ENCODE data around the gene MMP17.
"Not testable (repeated sequence)": the region's sequence is repeated elsewhere in the genome, so short reads cannot be mapped to it uniquely, and the experiment has no call there.

The MMP17 gene

GRCh38 chr12:131800594-131801135, 27.5 kb upstream of the MMP17 start:
- no peak for DNase-seq

DNA sequence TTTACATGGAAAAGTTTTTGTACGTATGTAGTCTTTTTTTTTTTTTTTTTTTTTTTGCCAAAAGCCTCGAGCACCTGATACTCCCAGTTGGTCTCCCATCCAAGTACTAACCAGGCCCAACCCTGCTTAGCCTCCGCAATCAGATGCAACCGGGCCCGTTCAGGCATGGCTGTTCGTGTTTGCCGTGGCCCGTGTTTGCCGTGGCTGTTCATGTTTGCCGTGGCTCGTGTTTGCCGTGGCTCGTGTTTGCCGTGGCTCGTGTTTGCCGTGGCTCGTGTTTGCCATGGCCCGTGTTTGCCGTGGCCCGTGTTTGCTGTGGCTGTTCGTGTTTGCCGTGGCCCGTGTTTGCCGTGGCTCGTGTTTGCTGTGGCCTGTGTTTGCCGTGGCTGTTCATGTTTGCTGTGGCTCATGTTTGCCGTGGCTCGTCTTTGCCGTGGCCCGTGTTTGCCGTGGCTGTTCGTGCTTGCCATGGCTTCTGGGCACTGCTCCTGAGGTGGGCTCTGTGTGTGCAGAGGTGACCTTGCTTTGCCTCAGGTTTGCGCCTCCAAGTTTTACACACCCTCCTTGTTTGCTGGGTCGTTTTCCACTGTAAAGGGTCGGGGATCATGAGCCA, 26.8 kb upstream of the MMP17 start:
- no peak for DNase-seq

- DNase-seq: no peak
Observed at GRCh38 chr12:131803961-131804521, 24.2 kb upstream of the MMP17 start.

DNA sequence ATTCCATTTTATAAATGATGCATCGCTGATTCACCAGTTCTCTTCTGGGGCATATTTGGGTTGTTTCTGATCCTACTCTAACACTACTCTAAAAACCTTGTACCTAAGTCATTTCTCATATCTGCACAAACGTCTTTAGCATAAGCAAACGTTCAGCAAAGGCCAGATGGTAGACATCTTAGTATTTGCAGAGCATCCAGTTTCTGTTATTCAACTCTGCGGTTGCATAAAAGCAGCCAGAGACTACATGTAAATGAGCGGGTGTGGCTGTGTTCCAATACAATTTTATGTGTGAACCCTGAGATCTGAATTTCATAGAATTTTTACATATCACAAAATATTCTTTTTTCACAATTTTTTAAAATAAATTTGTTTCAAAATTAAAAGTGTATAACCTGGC, 22.8 kb upstream of the MMP17 start:
- DNase-seq: no peak

- no peak for DNase-seq
Observed at GRCh38 chr12:131806674-131807073, 21.5 kb upstream of the MMP17 start.

DNA sequence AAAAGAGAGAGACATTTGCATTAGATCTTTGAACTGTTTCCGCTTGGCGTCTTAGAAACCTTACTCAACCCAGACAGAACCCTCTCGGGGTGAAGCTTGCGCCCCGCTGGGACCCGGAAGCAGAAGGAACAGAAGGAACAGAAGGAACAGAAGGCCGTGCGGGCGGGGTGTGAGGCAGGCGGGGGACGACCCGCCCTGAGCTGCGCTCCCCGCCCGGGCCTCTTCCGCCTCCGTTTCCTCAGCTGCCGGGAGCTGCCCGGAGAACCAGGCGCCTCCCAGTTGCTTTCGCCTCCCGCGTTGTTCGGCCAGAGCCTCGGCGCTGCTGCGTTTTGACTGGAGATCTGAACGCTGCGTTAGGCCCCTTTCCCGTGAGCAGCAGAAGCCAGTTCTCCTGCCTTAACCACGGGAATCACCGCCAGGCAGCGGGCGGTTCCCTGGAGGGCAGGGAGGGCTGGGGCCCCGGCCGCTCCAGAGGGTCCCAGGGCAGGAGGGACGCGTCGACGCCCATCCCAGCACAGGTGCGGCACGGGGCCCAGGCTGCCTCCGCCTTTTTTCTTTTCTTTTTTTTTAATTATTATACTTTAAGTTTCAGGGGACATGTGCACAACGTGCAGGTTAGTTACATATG, 19.3 kb upstream of the MMP17 start:
- peak; percentile 23 to 46 for DNase-seq

- not testable (repeated sequence) for DNase-seq
Observed at GRCh38 chr12:131809476-131810254, 18.5 kb upstream of the MMP17 start.

- DNase-seq: no peak
Observed at GRCh38 chr12:131810726-131811125, 17.5 kb upstream of the MMP17 start.

- DNase-seq: no peak
Observed at GRCh38 chr12:131815131-131815530, 13.1 kb upstream of the MMP17 start.

GRCh38 chr12:131816495-131816894, 11.7 kb upstream of the MMP17 start:
- DNase-seq: no peak

DNA sequence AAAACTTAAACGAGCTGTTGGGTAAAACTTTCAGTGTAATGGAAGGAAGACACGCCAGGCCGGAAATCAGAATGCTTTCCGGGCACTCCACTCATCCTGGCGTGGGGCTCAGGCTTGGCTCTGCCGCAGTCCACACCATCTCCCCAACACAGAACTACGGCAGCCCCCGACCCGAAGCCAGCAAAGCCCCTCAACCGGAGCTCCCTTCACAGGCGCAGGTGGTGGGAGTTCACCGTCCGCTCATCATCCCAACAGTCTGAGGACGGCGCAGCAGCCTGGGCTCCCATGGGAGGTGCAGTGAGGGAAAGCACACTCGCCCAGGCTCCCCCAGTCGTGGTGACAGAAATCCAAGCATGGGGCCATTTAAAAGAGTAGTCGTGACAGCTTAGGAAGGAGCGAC, 11.0 kb upstream of the MMP17 start:
- DNase-seq: no peak

DNA sequence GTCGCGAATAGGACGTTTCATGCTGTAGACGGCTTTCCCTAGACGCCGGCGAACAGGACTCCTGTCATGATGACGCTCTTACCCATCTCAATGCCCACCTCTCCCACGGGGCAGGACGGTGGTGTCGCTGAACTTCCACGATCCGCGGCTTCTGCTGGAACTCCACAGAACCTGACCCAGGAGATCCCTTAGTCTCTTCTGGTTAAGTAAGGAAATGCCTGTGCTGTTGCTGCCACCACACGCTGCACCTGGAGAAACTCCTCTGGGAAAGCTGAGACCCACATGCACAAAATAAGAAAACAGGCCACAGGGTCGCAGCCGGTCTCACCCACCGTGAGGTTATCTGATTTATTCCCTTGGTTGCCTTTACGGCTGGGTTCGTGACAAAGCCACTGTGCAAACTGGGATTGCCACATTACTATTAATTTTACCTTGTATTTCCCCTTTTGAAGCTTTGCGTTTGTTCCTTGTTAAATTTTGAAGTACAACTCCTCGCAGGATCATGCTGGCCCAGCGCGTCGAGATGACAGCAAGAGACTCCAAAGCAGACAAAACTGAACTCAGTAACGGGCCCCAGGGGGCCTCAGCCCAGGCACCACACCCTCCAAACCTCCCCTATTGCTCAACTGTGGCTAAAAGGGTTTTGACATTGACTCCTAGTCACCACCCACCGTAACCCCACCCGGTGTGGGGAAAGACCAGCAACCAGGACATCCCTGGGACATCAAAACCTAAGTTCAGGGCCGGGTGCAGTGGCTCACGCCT, 9.2 kb upstream of the MMP17 start:
- peak in 1 of 2 donors; percentile 57 for DNase-seq

GRCh38 chr12:131824450-131824849, 3.7 kb upstream of the MMP17 start:
- DNase-seq: no peak

- no peak for DNase-seq
Observed at GRCh38 chr12:131825146-131825892, 2.9 kb upstream of the MMP17 start.

DNA sequence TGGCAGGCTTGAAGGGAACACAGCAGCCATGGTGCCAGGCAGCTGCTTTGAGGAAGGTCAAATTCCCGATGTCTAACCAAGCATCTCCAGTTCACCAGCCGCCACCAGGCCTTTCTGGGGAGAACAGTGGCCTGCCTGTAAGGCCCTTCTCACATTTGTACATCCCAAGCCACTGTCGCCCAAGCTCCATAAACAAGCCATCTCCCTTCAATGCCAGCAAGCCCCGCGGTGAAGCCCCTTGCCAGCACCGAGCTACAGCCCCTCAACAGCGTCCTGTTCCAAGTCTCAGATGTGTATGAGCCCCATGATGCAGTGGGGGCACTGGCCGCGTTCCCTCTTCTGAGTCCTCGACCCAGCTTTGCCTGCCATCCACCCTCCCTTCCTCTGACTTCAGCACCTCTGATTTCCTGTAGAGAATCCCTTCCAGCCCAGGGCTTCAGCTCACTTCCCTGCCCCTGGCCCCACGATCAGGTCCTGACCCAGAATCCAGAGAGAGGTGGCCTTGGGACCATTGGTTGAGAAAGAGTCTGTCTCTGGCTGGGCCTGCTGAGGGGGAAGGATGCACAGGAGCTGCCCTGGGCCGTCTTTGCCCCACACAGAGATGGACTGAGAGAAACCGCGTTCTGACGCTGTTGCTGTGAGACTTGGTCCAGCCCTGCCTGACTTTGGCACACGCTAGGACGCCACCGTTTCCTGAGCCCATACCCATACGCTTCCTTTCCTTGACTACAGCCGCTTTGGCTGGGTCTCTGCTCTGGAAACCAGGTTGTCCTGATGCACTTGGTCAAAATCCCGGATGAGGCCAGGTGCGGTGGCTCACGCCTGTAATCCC, 1.9 kb upstream of the MMP17 start:
- no peak for DNase-seq

DNA sequence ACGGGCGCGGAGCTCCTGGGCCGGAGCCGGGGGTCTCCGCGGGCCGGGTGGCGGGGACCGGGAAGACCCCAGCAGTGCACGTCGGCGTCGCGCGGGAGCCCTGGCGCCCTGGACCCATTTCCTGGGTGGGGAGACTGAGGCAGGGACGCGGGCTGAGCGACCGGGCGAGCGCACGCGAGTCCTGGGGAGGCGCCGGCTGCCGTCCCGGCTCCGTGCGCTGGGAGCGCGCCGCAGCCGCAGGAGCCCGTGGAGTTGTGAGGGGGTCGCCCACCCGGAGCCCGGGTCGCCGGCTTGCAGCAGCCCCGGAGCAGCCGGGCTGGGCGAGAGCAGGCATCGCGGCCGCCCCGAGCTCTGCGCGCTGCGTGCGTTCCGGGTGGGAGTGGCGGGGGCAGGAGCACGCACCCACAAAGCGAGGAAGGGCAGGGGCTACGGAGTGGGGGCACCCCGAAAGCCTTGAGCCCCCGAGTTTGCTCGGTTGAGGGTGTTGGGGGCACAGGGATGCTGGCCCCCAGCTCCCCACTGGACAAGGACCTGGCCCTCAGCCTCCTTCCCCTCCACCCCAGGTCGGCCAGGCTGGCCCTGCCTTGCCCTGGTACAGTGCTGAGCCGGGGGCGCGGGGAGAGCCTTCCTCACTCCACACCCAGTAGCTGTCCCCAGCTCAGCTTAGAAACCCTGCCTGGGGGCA, 620 bp downstream of the MMP17 start:
- no peak for DNase-seq

DNA sequence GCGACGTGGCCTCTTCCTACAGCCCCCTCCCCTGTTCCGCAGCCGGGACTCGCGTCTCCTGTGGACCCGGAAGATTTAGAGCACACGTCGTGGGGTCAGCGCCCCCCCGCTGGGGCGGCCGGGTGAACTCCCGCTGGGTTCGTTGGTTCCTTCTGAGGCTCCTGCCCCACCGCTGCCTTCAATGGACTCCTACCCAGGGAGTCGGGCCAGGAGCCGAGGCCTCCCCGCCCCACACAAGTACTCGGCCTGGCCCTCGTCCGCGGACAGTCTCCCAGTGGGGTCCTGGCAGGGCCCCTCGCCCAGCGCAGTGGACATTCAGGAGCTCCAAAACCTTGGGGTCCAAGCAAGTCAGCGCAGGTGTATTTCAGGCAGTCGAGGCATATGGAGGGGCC, 1.2 kb downstream of the MMP17 start:
- no peak for DNase-seq

GRCh38 chr12:131829791-131830334, 1.7 kb downstream of the MMP17 start:
- DNase-seq: no peak

DNA sequence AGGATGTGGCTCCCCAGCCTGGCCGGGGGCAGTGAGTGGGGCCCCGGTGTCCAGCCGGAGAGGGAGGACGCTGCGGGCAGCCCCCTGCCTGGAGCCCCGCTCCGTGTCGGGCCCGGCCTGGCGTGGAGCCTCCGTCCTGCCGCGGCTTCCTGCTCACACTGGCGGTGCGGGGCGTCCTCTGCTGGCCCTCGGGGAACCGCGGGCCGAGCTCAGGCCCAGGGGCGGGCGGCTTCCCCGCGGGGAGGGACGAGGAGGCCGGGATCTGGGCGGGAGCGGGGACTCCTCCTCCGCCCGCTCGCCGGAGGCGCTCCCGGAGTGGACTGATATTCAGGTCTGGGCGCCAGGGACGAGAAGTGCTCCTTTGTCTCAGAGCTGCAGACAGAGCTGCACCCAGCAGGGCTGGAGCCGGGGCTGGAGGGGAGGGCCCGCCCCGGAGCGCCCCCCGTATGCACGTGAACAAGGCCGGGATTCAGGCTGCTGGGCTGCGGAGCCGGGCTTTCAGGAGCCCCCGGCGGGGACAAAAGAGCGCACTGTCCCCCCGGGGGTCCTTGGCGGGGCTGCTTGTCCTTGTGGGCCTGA, 2.2 kb downstream of the MMP17 start:
- DNase-seq: peak in 1 of 2 donors; percentile 61
